Measurements from ENCODE around the gene CDH10.

CDH10 gene

DNA sequence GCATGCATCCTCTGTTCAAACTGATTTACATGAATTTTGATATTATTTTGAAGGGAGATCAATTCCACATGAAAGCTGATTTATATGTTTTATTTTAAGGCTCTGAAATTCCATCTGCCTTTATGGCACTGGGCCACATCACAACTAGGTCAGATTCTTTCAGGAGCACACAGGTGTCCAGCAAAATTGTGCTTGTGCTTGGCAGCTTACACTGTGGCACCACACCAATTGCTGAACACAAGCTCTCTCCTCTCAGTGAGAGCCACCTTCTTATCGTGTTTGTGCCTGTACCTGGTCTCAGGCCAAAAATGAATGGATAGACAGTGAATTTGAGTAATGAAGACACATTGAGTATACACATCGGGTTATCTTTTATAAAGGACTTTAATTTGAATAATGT lies 200.4 kb downstream of the CDH10 start:
- Histone ChIP-seq H3K27ac (ENCODE audit: low read depth, low read length) (no peak overlapping the region), H3K36me3 (ENCODE audit: control insufficient read depth in 1 of 2, insufficient read depth in 2 of 2, low read length in 2 of 2) (no peaks in the 10 kb centered on the region), H3K9ac (ENCODE audit: low read depth in 1 of 2, low read length in 2 of 2) (no peak overlapping the region), H3K4me3 (ENCODE audit: low read depth in 1 of 2, low read length in 2 of 2) (no peak overlapping the region), H3K4me1 (ENCODE audit: control insufficient read depth in 1 of 2, insufficient read depth in 2 of 2, low read length in 2 of 2) (no peaks in the 10 kb centered on the region), H3K9me3 (ENCODE audit: control insufficient read depth in 1 of 2, low read length in 2 of 2) (no peaks in the 10 kb centered on the region), H3K27me3 (ENCODE audit: control insufficient read depth in 1 of 2, insufficient read depth in 2 of 2, low read length in 2 of 2) (no peaks in the 10 kb centered on the region)

- Histone ChIP-seq H3K27me3 (ENCODE audit: control insufficient read depth in 1 of 2, insufficient read depth in 2 of 2, low read length in 2 of 2) (no peaks in the 10 kb centered on the region), H3K4me3 (ENCODE audit: low read depth in 1 of 2, low read length in 2 of 2) (no peak overlapping the region), H3K9ac (ENCODE audit: low read depth in 1 of 2, low read length in 2 of 2) (no peak overlapping the region), H3K9me3 (ENCODE audit: control insufficient read depth in 1 of 2, low read length in 2 of 2) (peaks cover 3 to 4% of the 10 kb centered on the region in 2 donors), H3K4me1 (ENCODE audit: control insufficient read depth in 1 of 2, insufficient read depth in 2 of 2, low read length in 2 of 2) (no peaks in the 10 kb centered on the region), H3K36me3 (ENCODE audit: control insufficient read depth in 1 of 2, insufficient read depth in 2 of 2, low read length in 2 of 2) (no peaks in the 10 kb centered on the region), H3K27ac (ENCODE audit: low read depth, low read length) (no peak overlapping the region)
These were observed 205.3 kb downstream of the CDH10 start for GRCh38 chr5:24439465-24439864.
